Coronary artery (tissue), 2 donors: Measurements from ENCODE around the gene ADGB.
"Not testable (repeated sequence)": the region's sequence is repeated elsewhere in the genome, so short reads cannot be mapped to it uniquely, and the experiment has no call there.

ENCODE experiments used
- DNase-seq: peaks from one replicate; pipeline ENCODE4 v3.0.0-alpha.2; 2017; ENCODE audit warnings: low spot score
- H3K27ac ChIP-seq, 2 donors: fragments of 200-600 bp; sonication (generic); one replicate each; pipeline ENCODE4 v1.5.1; 2016 to 2019
- H3K4me3 ChIP-seq: fragments of 200-600 bp; sonication (generic); 2 replicates; pipeline ENCODE4 v1.5.1; 2016; ENCODE audit warnings: mild to moderate bottlenecking, moderate library complexity
- CTCF ChIP-seq: fragments of 200-600 bp; sonication (generic); IDR thresholded peaks from one replicate; pipeline ENCODE4 v1.5.1; 2019; ENCODE audit warnings: antibody characterized with exemption

The ADGB gene

DNA sequence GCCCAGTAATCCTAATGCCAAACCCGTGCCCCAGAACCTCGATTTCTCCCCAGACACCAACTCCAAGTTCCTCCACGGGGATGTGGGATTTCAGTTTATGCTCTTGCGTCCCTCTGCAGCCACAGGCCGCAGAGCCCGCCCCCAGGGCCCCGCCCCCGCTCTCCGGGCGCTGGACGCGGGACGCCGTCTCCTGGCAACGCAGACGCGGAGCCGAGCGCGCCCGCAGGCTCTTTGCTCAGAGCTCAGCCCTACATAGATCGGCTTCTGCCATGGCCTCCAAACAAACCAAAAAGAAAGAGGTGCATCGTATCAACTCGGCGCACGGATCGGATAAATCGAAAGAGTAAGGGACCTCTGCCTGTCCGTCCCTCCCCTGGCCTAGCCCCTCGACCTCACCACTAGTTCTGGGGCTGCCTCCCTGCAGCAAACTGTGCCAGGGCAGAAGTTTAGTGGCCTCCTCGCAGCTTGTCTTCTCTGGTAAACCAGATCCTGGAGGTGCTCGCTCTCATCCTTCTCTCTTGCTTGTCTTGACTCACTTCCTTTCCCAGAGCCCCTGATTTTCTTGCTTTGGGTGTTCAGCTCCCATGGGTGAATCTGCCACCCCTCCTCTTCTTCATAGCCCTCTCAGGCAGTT is at the start of gene ADGB:
Gene ADGB (plus strand): TSS at position 201 of the 634 bp plus-strand sequence. CDS start 69 bp downstream, at position 270.
- H3K4me3 ChIP-seq, result peak within 1 kb of the TSS; percentile 65
- TF ChIP-seq CTCF, result no peak
- H3K27ac ChIP-seq, result no peak within 1 kb of the TSS
- no peak for DNase-seq

- no peak overlapping the region for H3K27ac ChIP-seq
- no peak for DNase-seq
- no peak overlapping the region for H3K4me3 ChIP-seq
- TF ChIP-seq CTCF, result no peak
These were observed 47.9 kb upstream of the ADGB start for GRCh38 chr6:146550911-146551310.

GRCh38 chr6:146551545-146551944 is 47.2 kb upstream of the ADGB start:
- Histone ChIP-seq H3K27ac (no peak overlapping the region), H3K4me3 (no peak overlapping the region)
- TF ChIP-seq CTCF, result no peak
- DNase-seq, result no peak

GRCh38 chr6:146553377-146554135 is 45.2 kb upstream of the ADGB start:
- H3K4me3 ChIP-seq, result no peak overlapping the region
- TF ChIP-seq CTCF, result no peak
- DNase-seq, result no peak
- H3K27ac ChIP-seq, result no peak overlapping the region

- no peak for DNase-seq
- TF ChIP-seq CTCF, result no peak
- no peak overlapping the region for H3K27ac ChIP-seq
- no peak overlapping the region for H3K4me3 ChIP-seq
These were observed 38.2 kb upstream of the ADGB start for GRCh38 chr6:146560607-146561006.

GRCh38 chr6:146566661-146567060 is 32.1 kb upstream of the ADGB start:
- not testable (repeated sequence) for DNase-seq, H3K27ac ChIP-seq, H3K4me3 ChIP-seq

DNA sequence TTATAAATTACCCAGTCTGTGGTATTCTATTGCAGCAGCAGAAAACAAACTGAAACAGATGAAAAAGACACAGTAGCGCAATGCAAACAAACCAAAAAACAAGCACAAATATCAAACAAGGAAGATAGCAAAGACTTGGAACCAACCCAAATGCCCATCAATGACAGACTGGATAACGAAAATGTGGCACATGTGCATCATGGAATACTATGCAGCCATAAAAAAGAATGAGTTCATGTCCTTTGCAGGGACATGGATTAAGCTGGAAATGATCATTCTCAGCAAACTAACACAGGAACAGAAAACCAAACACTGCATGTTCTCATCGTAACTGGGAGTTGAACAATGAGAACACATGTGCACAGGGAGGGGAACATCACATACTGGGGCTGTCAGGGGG is 30.2 kb upstream of the ADGB start:
- not testable (repeated sequence) for H3K4me3 ChIP-seq, DNase-seq, H3K27ac ChIP-seq

DNA sequence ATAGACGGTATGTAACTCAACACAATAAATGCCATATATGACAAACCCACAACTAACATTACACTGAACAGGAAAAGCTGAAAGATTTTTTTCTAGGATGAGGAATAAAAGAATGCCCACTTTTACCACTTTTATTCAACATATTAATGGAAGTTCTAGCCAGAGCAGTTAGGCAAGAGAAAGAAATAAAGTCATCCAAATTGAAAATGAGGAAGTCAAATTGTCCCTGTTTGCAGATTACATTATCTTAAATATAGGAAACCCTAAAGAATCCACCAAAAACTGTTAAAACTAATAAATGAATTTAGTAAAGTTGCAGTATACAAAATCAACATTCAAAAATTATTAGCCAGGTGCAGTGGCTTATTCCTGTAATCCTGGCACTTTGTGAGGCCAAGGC is 24.6 kb upstream of the ADGB start:
- Histone ChIP-seq H3K27ac (no peak overlapping the region), H3K4me3 (no peak overlapping the region)
- no peak for DNase-seq
- TF ChIP-seq CTCF, result no peak
